ENCODE measurements around the gene AKAP8L.
A peak's percentile ranks its signal among the peaks of the same experiment; 100 is the strongest.

Gene AKAP8L

DNA sequence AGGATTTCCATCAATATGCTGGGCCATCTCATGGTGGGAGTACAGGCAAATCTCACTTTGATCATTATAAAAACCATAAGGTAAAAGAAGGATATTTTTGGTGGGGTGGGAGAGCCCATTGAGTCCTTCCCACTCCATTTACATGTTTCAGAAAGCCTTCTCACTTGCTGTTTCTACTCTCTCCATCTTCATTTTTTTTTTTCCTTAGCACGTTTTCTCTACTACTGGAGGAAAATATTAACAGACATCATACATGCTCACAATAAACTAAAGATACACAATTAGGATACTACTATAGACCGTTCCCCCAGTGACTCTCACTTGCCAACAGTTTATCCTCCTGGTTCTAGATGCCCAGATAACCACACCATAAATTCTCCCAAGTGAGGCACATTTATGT is 37.4 kb downstream of the AKAP8L start:
- H3K9me3 Mint-ChIP-seq: no peaks in the 10 kb centered on the region
- H3K4me3 Mint-ChIP-seq: no peak overlapping the region
- H3K27me3 Mint-ChIP-seq: no peaks in the 10 kb centered on the region
- no peak overlapping the region for H3K27ac Mint-ChIP-seq
- peaks cover 38% of the 10 kb centered on the region for H3K4me1 Mint-ChIP-seq (ENCODE audit: low read depth)
- peaks cover 51% of the 10 kb centered on the region for H3K36me3 Mint-ChIP-seq (ENCODE audit: low read depth)
- intact Hi-C loops (cut with micrococcal nuclease): no loop called here

DNA sequence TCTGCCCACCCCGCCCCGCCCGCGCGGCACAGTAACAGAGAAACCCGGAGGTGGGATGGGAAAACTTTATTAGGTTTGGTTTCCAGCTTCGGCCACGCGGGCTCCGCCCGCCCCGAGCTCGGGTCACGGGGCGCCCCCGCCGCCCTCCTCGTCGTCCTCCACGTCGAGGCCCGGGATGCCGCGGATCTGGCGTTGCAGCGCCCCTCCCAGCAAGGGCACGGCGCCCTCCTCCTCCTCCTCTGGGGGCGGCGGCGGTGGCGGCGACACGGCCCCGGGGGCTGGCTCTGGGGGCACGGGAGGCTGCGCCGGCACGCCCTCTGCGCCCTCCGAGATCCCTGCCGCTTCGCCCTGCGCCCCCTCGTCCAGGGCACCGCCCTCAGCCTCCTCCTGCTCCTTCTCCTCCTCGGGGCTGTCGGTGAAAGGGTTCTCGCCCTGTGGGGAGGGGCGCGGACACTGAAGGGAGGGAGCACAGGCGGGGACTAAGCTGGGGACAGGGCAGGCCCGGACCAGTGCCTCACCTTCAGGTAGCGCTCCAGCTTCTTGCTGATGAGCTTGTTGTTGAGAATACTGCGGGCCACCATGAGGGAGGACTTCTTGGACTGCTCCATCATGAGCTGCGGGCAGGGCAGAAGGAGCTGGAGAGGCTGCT is 38.7 kb downstream of the AKAP8L start:
- peaks cover 41% of the 10 kb centered on the region for H3K4me1 Mint-ChIP-seq (ENCODE audit: low read depth)
- H3K4me3 Mint-ChIP-seq: peak overlapping the region; percentile 93
- intact Hi-C loops (cut with micrococcal nuclease): loop anchor here (2.0 to 5.0 kb wide), 2 partner anchors 39 to 48 kb away; partner anchors contain the start of genes AKAP8L and BRD4
- no peaks in the 10 kb centered on the region for H3K9me3 Mint-ChIP-seq
- no peaks in the 10 kb centered on the region for H3K27me3 Mint-ChIP-seq
- H3K36me3 Mint-ChIP-seq (ENCODE audit: low read depth): peaks cover 50% of the 10 kb centered on the region
- peak overlapping the region; percentile 97 for H3K27ac Mint-ChIP-seq

DNA sequence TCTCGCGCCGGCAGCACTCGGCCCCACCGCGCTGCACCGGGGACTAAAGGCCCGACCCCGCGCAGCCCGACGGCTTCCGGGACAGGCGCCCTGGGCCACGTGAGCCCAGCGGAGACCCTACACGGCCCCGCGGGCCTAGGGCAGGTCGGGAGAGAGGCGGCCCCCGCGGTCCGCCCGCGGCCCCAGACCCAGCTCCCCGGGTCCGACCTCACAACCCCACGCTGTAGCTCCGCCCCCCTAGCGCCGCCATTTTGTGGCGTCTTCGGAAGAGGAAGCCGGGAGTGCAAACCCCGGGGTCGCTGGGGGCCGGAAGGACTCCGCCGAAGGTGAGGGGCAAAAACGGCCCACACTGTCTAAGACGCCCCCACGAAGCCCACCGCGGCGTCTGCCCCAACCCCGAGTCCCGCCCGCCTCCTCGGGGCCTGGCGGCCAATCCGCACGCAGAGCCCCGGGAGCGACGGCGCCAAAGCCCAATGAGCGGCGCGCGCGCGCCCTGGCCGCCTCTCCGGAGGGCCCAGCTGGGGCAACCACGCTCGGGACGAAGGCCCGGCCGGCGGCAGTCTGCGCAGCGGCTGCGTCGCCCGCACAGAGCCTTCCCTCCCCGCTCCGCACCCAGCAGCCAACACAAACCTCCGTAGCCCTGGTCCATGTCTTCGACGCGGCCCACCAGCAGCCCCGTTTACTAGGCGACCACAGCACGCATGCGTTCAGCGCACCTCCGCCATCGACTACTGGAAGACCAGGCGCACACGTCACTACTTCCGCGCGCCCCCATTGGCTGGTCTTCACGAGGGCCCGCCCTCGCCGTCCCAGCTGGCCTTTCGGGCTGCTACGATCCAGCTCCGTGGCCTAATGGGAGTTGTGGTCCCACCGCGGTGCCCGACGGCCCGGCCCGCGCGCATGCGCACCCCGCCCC is 39.4 kb downstream of the AKAP8L start, which contains the start of gene AKAP8:
TSS of gene AKAP8 (minus strand) at position 705 of the 916 bp plus-strand sequence. CDS start at position 649, 56 bp downstream.
- peaks cover 49% of the 10 kb centered on the region for H3K4me1 Mint-ChIP-seq (ENCODE audit: low read depth)
- H3K4me3 Mint-ChIP-seq: peak within 1 kb of the TSS; percentile 93
- no peaks in the 10 kb centered on the region for H3K9me3 Mint-ChIP-seq

DNA sequence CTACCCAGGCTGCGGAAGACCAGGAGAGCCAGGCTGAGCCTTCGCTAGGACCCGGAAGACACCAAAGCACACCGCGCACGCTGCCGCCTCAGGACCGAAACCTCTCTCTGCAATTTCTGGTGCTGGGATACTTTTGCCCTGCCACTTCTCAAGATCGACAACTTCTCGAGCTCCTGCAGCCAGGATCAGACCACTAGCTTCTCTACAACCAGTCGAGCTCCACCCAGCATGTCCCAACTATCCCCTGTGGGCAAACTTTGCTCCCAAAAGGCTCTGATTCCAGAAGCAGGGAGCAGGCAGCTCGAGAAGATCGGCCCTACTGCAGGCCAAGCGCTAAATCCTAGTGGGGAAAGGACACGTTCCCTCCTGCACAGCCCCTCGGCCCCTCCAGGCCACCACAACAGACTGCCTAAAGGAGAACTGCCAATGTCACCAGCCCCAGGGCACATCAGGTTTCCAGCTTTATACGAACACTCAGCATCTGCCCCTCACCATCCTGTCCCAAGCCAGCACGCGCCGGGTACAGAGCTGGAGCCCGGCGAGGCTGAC is 40.2 kb downstream of the AKAP8L start:
- Mint-ChIP-seq H3K4me3 (peak overlapping the region; percentile 93), H3K27me3 (no peaks in the 10 kb centered on the region), H3K36me3 (ENCODE audit: low read depth) (peaks cover 64% of the 10 kb centered on the region), H3K4me1 (ENCODE audit: low read depth) (peaks cover 51% of the 10 kb centered on the region), H3K9me3 (no peaks in the 10 kb centered on the region), H3K27ac (peak overlapping the region; percentile 97)
- intact Hi-C loops (cut with micrococcal nuclease): loop anchor here (2.0 to 5.0 kb wide), 2 partner anchors 40 to 46 kb away; partner anchors contain the start of genes AKAP8L and BRD4

More for the DNA sequence above, 39.4 kb downstream of the AKAP8L start, which contains the start of gene AKAP8:
- peak within 1 kb of the TSS; percentile 97 for H3K27ac Mint-ChIP-seq
- intact Hi-C loops (cut with micrococcal nuclease): loop anchor here (2.0 to 5.0 kb wide), 2 partner anchors 39 to 47 kb away; partner anchors contain the start of genes AKAP8L and BRD4
- no peaks in the 10 kb centered on the region for H3K27me3 Mint-ChIP-seq
- H3K36me3 Mint-ChIP-seq (ENCODE audit: low read depth): peaks cover 57% of the 10 kb centered on the region

DNA sequence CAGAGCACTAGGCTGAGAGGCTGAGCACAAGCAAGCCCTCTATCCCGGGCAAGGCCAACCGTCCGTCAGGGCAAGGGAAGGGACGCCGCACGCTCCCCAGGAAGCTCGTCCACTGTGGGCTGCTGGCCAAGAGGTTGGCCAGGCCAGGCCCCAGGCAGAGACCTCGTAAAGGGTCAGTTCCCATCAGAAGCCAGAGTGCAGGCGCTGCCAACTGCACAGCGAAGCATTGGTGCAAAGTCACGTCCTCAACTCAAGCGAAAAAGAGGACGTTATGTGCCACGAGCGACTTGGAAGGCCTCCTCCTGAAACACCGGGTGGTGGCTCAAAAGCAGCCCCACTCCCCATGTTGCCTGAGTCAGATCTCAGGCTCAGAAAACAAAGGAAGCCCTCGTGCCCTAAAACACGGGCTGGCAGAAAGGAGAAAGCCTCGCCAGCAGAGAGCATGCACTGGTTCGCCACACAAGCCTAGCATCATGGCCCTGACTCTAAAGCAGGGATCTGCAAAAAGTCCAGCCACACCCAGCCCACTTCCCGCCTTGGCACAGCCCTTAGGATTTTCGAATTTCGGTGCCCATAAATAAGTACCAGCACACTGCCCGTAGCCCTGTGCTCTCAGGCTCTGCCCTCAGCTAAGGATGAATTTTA is 43.9 kb downstream of the AKAP8L start:
- no peak overlapping the region for H3K4me3 Mint-ChIP-seq
- no peaks in the 10 kb centered on the region for H3K27me3 Mint-ChIP-seq
- peaks cover 76% of the 10 kb centered on the region for H3K36me3 Mint-ChIP-seq (ENCODE audit: low read depth)
- intact Hi-C loops (cut with micrococcal nuclease): loop anchor here (5.0 kb wide), 1 partner anchor 43 kb away; the partner anchor contains the start of gene BRD4
- peaks cover 31% of the 10 kb centered on the region for H3K4me1 Mint-ChIP-seq (ENCODE audit: low read depth)
- H3K27ac Mint-ChIP-seq: peak overlapping the region; percentile 71
- H3K9me3 Mint-ChIP-seq: no peaks in the 10 kb centered on the region

DNA sequence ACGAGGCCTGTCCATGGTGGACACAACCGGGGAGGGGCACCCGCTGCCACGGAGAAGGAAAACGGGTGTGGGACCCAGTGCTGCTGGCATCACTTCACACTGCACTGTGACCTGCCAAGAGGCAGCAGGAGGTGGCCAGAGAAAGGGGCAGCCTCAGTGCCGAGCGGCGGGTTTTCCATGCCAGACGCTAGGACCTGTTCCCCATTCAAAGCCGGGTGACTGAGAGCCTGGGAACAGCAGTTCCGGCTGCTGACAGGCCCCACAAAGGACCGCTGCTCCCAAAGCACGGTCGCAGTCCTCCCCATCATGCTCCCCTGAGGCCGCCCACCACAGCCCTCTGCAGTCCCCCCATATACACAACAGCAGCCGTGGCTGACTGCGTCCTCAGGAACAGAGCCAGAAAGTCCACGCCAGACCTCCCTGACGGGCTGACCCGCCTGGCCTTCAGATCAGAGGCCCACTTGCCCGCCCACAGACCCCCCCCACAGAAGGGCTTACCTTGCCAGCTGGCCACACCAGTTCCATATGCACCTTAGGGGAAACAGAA is 44.6 kb downstream of the AKAP8L start:
- Mint-ChIP-seq H3K4me3 (no peak overlapping the region), H3K4me1 (ENCODE audit: low read depth) (peaks cover 31% of the 10 kb centered on the region), H3K9me3 (no peaks in the 10 kb centered on the region), H3K27me3 (no peaks in the 10 kb centered on the region), H3K36me3 (ENCODE audit: low read depth) (peaks cover 78% of the 10 kb centered on the region), H3K27ac (peak overlapping the region; percentile 71)
- intact Hi-C loops (cut with micrococcal nuclease): no loop called here

DNA sequence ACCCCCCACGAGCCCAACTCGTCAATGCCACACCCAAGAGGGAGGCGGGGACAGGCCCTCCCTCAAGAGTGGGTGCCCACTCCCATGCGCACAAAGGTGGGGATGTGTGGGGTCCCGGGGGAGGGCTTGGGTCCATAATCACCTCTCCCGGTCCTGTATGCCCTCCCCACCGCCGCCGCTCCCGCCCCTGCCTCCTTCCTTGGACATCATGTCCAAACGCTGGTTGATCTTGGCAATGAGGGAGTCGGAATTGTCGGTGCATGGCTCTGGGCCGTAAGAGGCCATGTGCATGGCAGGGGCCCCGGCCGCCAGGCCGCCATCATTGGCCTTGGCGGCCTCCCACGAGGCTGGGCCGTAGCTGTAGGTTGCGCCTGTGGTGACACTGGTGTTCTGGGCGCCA is 45.1 kb downstream of the AKAP8L start:
- intact Hi-C loops (cut with micrococcal nuclease): no loop called here
- Mint-ChIP-seq H3K9me3 (no peaks in the 10 kb centered on the region), H3K27me3 (no peaks in the 10 kb centered on the region), H3K4me3 (no peak overlapping the region), H3K4me1 (ENCODE audit: low read depth) (peaks cover 31% of the 10 kb centered on the region), H3K27ac (no peak overlapping the region), H3K36me3 (ENCODE audit: low read depth) (peaks cover 78% of the 10 kb centered on the region)

DNA sequence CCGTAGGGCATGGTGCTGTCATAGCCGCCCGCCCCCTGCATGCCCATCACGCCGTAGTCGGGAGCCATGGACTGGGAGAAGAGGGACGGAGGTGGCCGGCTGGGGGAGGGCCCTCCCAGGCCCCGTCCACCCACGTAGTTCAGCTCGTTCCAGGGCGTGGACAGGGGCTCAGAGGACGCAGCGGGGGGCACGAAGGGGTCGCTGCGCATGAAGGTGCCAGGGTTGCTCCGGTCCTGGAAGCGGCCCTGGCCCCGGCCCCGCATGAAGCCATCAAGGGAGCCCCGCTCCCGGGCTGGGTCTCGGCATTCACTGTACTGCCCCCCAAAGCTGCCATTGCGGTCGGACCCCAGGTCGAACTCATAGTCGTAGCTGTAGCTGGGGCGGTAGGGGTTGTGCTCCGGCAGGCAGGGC is 45.9 kb downstream of the AKAP8L start:
- Mint-ChIP-seq H3K4me1 (ENCODE audit: low read depth) (peaks cover 27% of the 10 kb centered on the region), H3K9me3 (no peaks in the 10 kb centered on the region), H3K4me3 (no peak overlapping the region), H3K27ac (no peak overlapping the region), H3K27me3 (no peaks in the 10 kb centered on the region), H3K36me3 (ENCODE audit: low read depth) (peaks cover 78% of the 10 kb centered on the region)
- intact Hi-C loops (cut with micrococcal nuclease): no loop called here

DNA sequence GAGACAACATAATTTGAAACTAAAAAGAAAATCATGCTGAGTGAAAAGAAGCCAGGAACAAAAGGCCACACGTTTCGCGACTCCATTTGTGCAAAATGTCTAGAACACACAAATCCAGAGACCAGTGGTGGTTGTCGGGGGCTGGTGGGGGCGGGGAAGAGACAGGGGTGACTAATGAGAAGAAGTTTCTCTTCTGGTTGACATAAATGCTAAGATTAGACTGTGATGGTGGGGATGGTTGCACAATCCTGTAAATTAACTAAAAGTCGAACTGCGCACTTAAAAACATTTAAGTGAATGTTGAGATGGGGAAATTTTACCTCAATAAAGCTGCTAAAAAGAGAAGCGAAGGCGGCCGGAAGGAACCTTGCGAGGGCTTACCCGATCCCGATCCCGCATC is 46.3 kb downstream of the AKAP8L start:
- Mint-ChIP-seq H3K27me3 (no peaks in the 10 kb centered on the region), H3K27ac (no peak overlapping the region), H3K4me1 (ENCODE audit: low read depth) (peaks cover 23% of the 10 kb centered on the region), H3K9me3 (no peaks in the 10 kb centered on the region), H3K36me3 (ENCODE audit: low read depth) (peaks cover 81% of the 10 kb centered on the region), H3K4me3 (no peak overlapping the region)
- intact Hi-C loops (cut with micrococcal nuclease): no loop called here

DNA sequence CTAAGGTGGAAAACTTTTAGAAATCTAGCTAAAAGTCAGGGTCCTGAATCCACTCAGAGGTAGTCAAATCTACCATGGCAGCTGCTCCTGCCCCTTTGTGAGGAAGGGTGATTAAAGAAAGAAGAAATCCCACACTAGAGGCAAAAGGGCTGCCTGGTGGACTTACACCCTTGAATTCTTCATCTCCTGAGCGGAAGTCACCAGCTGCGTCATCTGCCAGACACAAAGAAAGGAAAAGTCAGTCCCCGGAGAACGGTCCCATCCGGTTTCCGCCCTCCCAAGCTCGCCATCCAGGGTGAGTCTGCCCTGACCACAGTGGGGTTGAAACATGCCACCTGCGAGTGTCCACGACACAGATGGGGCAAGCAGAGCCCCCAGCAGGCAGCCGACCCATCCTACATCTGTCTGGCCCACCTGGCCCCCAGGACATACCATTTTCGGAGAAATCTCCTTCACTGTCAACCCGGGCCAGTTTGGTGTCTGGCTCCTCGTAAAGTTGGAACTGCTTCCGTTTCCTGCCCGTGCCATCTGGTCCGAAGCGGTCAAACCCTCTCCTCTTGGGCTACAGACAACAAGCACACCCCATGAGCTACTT is 46.9 kb downstream of the AKAP8L start:
- Mint-ChIP-seq H3K27ac (no peak overlapping the region), H3K4me3 (no peak overlapping the region), H3K9me3 (no peaks in the 10 kb centered on the region), H3K27me3 (no peaks in the 10 kb centered on the region), H3K36me3 (ENCODE audit: low read depth) (peaks cover 86% of the 10 kb centered on the region), H3K4me1 (ENCODE audit: low read depth) (peaks cover 17% of the 10 kb centered on the region)
- intact Hi-C loops (cut with micrococcal nuclease): no loop called here

DNA sequence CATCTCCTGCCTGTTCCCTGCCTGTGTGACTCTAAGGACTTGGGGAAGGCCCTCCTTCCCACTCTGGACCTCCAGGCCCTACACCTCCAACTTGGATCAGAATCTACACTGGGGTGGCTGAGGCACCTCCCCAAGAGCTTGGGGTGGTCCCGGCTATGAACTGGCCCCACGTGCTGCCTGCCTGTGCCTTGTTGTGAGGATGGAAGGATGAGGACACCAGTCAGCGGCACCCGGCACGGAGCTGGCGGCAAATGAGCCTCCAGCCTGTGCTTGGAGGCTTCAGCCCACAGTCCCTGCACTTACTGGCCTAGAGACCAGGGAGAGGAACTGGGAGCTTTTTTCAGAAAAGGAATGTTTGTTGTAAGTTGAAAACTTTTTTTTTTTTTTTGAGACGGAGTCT is 47.7 kb downstream of the AKAP8L start:
- H3K4me1 Mint-ChIP-seq (ENCODE audit: low read depth): peaks cover 13% of the 10 kb centered on the region
- H3K4me3 Mint-ChIP-seq: no peak overlapping the region
- H3K9me3 Mint-ChIP-seq: no peaks in the 10 kb centered on the region
- no peaks in the 10 kb centered on the region for H3K27me3 Mint-ChIP-seq
- H3K27ac Mint-ChIP-seq: no peak overlapping the region
- intact Hi-C loops (cut with micrococcal nuclease): no loop called here
- H3K36me3 Mint-ChIP-seq (ENCODE audit: low read depth): peaks cover 89% of the 10 kb centered on the region

DNA sequence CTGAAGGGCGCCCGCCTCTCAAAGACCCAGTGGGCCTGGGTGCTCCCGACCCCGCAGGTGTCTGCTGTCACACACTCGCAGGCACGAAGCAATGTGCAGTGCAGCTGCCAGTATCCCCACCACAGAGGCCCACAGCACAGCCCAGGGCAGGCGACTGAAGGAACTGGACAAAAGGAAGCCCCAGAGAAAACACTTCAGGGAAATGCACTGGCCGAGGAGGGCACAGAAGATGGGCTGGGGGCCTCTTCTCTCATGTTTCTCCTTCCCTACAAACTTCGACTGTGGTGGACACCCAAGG is 49.2 kb downstream of the AKAP8L start:
- Mint-ChIP-seq H3K27me3 (no peaks in the 10 kb centered on the region), H3K27ac (no peak overlapping the region), H3K9me3 (no peaks in the 10 kb centered on the region), H3K36me3 (ENCODE audit: low read depth) (peaks cover 100% of the 10 kb centered on the region), H3K4me1 (ENCODE audit: low read depth) (peaks cover 4% of the 10 kb centered on the region), H3K4me3 (no peak overlapping the region)
- intact Hi-C loops (cut with micrococcal nuclease): no loop called here
